ENCODE results near the gene WNT9B.
"Not testable (repeated sequence)": the region's sequence is repeated elsewhere in the genome, so short reads cannot be mapped to it uniquely, and the experiment has no call there.

The WNT9B gene

DNA sequence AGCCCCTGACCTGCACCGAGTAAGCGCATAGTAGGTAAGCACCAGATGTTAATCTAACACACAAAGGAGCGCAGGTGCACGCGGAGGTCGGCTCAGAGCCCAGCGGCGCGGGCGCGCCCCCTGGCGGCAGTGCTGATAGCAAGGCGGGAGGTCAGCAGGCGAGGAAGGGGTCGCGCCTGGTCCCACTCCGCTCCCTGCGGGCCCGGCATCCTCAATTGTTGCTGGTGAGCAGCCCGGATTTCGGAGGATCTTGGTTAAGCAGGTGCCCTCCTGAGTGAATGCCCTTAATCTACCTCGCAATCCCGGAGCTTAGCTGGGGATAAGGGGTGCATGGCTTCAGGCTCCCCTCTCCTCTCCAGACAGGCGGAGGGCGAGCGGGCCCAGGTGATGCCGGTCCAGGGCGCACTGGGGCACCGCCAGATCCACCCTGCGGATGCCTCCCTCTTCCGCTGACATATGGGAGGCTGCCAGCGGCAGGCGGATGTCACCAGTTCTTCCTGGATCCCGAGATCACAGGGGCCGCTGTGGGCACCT lies 28.9 kb upstream of the WNT9B start:
- no peak for DNase-seq

GRCh38 chr17:46823657-46824056 lies 27.7 kb upstream of the WNT9B start:
- DNase-seq = no peak

DNA sequence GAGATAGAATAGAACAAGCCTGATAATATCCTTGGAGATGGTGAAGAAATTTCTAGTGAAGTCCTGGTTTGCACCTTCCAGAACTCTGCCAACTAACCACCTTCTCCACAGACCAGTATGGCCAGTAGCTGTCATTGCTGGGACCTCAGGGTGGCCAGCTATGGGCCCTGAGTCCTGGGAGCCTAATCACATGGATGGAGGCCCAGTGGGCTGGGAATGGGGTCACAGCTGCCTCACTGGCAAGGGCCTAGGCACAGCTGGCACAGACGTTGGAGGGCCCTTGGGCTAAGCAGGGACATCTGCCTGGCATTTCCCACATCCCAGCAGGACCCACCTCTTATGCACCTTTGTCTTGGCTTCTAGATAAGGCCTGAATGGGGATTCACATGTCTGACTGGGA lies 25.3 kb upstream of the WNT9B start:
- no peak for DNase-seq

DNA sequence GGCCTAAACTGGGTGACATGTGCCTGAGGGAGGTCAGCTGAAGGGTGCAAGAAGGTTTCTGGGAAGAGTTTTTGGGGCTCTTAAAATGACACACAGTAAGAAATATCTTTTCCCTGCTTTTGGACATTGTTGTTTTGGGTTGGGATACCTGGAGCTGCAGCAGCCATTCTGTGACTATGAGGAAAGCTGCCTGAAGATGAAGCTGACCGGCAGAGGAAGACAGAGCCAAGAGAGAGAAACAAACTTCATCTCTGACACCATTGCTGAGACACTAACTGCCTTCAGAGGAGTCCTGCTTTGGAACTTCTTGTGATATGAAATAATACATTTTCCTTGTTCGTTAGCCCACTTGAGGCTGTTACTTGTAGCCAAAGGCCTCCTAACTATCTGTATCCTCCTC lies 24.1 kb upstream of the WNT9B start:
- DNase-seq = no peak

DNA sequence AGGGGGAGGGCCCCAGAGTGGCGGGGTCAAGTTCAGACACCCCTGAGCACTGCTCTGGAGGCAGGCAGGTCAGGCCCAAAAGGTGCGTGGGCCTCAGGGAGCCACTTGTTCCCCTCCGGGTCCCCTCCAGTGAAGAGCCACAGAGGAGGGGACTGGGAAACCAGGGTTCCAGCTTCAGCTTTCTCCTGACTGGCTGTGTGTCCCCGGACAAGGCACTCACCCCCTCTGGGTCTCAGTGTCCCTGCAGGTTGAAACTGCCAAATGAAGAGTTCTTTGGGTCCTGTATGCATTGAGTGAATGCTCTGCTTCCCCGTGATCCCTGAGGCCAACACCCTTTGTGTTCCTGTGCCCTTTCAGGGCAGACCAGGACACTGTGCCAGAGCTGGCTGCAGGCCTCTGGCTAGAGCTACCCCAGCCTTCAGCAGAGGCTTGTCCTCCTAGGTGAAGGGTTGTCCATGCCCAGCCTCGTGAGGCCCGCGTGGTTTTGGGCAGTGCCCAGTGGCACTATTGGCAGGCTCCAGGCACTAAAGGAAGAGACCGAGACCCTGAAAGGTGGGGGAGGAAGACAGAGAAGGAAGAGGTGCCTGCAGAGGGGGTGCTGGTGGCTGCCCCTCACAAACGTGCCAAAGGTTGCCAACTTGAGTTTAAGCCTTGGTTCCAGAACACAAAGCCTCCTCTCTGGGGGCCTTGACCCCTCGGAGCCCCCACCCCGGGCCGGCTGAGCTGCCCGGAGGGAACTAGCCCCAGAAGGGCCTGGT lies 19.6 kb upstream of the WNT9B start:
- DNase-seq = no peak

DNA sequence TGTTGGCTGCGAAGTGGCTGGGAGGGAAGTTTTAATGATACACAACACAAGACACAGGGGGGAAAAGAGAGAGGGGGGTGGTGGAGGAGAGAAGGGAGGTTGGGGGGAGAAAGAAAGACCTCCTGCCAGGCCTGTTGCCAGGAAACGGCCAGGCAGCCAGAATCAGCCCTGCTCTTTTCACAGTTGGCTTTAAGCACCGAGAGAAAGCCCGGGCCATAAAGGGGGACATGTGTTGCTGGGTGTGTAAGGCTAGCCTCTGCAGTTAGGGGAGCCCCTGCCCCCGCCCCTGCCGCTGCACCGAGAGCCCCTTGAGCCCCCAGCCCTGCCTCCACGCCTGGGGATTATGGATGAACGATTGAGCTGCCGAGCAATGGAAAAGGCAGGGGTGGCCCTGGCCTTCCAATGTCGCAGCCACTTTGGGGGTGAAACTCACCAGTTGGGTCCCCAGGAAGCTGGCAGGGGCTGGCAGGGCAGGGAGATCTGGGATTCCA lies 19.0 kb upstream of the WNT9B start:
- DNase-seq = no peak

- no peak for DNase-seq
Measured at GRCh38 chr17:46832945-46833839, 18.2 kb upstream of the WNT9B start.

DNA sequence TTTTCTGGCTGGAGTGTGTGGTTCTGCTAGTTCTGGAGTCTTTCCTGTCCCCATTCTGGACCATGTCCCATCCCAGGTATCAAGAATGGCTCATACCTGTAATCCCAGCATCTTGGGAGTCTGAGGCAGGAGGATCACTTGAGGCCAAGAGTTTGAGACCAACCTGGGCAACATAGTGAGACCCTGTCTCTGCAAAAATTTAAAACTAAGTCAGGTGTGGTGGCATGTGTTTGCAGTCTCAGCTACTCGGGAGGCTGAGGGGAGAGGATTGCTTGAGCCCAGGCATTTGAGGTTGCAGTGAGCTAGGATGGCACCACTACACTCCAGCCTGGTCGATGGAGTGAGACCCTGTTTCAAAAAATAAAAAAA lies 17.6 kb upstream of the WNT9B start:
- no peak for DNase-seq

- DNase-seq = no peak
Measured at GRCh38 chr17:46834846-46835245, 16.5 kb upstream of the WNT9B start.

GRCh38 chr17:46836500-46836899 lies 14.9 kb upstream of the WNT9B start:
- DNase-seq = no peak

DNA sequence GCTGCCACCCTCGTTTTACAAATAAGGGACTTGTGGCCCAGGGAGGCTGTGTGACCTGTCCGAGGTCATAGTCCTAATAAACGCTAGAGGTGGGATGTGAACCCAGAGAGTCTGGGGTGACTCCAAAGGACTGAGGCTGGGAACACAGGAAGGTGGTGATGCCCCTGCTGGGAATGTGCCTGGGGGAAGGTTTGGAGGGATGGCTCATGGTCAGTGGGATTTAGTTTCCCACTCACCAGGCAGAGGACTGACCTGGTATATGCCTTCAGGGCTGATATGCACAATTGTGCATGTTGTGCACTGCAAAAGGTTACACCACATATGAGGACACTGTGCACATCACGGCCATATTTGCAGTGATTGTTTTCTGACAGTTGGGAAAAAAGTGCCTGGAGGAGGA lies 13.9 kb upstream of the WNT9B start:
- no peak for DNase-seq

DNA sequence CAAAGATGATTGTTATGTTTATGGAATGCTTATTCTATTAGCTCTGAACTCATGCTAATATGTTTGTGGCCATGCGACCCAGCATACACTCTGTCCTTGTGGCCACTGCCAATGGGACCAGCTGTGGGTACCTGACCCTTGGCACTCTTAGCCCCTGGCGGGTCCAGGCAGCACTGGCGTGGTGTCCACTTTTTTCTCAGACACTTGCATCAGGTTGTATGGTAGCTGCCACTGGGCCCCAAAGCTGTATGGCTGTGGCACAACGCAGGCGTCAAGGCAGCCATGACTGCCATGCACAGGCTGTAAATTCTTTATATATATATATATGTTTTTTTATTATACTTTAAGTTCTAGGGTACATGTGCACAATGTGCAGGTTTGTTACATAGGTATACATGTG lies 12.2 kb upstream of the WNT9B start:
- no peak for DNase-seq

DNA sequence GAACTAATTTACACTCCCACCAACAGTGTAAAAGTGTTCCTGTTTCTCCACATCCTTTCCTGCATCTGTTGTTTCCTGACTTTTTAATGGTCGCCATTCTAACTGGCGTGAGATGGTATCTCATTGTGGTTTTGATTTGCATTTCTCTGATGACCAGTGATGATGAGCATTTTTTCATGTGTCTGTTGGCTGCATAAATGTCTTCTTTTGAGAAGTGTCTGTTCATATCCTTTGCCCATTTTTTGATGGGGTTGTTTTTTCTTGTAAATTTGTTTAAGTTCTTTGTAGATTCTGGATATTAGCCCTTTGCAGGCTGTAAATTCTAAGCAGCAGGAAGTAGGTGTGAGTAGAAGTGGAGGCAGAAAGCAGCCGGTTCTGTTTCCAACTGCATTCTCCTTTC lies 10.8 kb upstream of the WNT9B start:
- DNase-seq = not testable (repeated sequence)

GRCh38 chr17:46841561-46842379 lies 9.6 kb upstream of the WNT9B start:
- DNase-seq = no peak

DNA sequence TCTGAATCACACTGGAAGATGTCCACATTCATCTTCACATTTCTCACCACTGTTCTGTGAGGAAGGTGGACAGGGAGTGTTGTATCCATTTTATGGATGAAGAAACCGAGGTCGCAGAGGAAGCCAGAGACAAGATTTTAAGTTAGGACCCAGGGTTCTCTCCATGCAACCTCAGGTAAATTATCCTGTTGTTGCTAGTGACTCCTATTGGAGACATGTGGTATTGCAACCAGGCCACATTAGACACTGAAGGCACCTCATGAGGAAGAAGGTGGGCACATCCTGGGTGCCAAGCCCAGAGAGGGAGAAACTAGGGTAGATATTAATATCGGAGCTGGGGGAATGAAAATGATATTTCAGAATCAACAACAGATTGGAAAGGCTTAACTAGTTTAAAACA lies 8.5 kb upstream of the WNT9B start:
- DNase-seq = peak; percentile 12

- no peak for DNase-seq
Measured at GRCh38 chr17:46847204-46848191, 3.9 kb upstream of the WNT9B start.

DNA sequence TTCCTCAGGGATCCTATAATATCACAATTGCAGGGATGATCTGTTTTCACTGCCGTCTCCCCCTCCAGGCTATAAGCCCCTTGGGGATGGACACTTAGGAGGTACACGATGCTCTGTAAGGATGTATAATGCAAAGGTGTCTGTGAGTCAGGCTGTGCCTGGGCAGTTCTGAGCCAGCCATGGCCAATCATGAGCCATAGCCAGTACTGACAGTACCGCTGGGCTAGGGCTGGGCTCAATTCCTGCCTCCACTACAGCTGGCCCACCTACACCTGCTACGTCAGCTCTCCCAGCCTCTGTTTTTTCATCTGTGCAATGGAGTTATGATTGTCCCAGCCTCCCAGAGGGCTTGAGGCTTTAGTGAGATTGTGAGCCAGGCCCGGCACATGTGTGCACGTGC lies 2.8 kb upstream of the WNT9B start:
- DNase-seq = no peak

DNA sequence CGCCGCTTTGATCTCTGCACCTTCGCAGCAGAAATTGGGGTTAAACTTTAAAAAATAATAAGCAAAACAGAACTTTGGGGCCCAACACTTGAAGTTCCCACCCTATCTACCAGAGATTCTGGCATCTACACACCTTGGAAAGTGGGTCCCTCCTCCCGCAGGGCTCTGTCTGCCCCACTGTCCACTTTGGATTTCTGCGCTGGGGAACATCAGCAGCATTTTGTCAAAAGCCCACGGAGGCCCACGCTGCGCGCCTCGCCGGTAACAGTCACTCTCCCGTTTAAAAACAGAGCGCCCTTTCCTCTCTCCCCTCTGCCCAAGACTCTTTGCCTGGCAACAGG lies 725 bp upstream of the WNT9B start:
- DNase-seq = no peak

DNA sequence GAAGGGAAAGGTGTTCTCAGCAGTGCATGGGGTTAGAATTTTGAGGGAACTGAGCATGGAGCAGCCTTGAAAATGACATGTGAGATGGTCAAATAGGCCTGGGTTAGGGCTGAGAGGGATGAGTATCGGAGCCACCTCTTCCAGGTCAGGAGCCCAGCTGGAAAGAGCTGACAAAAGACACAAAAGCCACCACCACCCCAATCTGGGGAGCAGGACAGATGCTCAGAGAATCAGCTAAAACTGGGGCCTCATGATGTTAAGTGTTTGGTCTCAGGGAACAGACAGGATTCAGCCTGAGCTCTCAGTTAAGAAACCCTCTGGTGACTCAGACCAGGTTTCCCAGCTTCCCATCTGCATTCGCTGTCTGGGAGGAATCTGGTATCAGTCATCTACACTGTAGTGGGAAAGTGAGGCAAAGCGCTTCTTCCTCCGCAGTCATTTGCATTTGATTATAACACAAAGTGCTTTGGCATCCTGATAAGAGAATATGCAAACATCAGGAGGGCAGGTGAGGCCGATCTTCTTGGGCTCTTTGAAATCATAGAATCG lies 2.6 kb downstream of the WNT9B start:
- no peak for DNase-seq

- no peak for DNase-seq
Measured at GRCh38 chr17:46854515-46854914, 3.1 kb downstream of the WNT9B start.

- no peak for DNase-seq
Measured at GRCh38 chr17:46854948-46855347, 3.6 kb downstream of the WNT9B start.

DNA sequence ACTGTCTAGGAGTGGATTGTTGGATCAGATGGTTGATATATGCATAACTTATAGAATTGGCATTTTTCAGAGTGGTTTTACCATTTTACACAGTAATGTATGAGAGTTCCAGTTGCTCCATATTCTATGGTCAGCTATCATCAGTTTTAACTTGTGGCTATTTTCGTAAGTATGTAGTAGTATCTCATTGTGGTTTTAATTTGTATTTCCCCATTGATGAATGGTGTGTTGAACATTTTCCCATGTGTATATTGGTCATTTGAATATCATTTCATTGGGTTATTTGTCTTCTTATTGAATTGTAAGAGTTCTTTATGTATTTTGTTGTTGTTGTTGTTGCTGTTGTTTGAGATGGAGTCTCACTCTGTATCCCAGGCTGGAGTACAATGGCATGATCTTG lies 6.2 kb downstream of the WNT9B start:
- DNase-seq = no peak

Data from inflammatory macrophage treated with lipopolysaccharide for 4 hours (primary cell).